COLO668 (cell line): ENCODE data around the gene P2RY11.

Source experiments
- DNase-seq: peaks from one replicate; lab custom pipeline; 2025; ENCODE audit not compliant: unreplicated experiment; lab: John Stamatoyannopoulos, UW

The P2RY11 gene

GRCh38 chr19:10112895-10113591, 1.6 kb downstream of the P2RY11 start:
- peak; percentile 52 for DNase-seq

GRCh38 chr19:10113592-10113963, 2.1 kb downstream of the P2RY11 start:
- DNase-seq: peak; percentile 35

GRCh38 chr19:10113964-10114650, 2.6 kb downstream of the P2RY11 start:
- DNase-seq: no peak

GRCh38 chr19:10114651-10115391, 3.3 kb downstream of the P2RY11 start:
- no peak for DNase-seq

- DNase-seq: no peak
These were observed 4.0 kb downstream of the P2RY11 start for GRCh38 chr19:10115392-10116084.

GRCh38 chr19:10116085-10116865, 4.8 kb downstream of the P2RY11 start:
- no peak for DNase-seq

- DNase-seq: no peak
These were observed 5.5 kb downstream of the P2RY11 start for GRCh38 chr19:10116866-10117616.

- no peak for DNase-seq
These were observed 7.5 kb downstream of the P2RY11 start for GRCh38 chr19:10118960-10119359.

- DNase-seq: no peak
These were observed 9.2 kb downstream of the P2RY11 start for GRCh38 chr19:10120538-10121189.

- no peak for DNase-seq
These were observed 10.6 kb downstream of the P2RY11 start for GRCh38 chr19:10122045-10122444.

- no peak for DNase-seq
These were observed 12.9 kb downstream of the P2RY11 start for GRCh38 chr19:10124429-10124828.

GRCh38 chr19:10126213-10126639, 14.7 kb downstream of the P2RY11 start:
- no peak for DNase-seq

GRCh38 chr19:10132905-10133304, 21.4 kb downstream of the P2RY11 start:
- DNase-seq: no peak

GRCh38 chr19:10133596-10133995, 22.1 kb downstream of the P2RY11 start:
- no peak for DNase-seq

GRCh38 chr19:10134040-10134439, 22.5 kb downstream of the P2RY11 start:
- no peak for DNase-seq

GRCh38 chr19:10135551-10136334, 24.2 kb downstream of the P2RY11 start:
- no peak for DNase-seq

GRCh38 chr19:10136936-10137335, 25.4 kb downstream of the P2RY11 start:
- no peak for DNase-seq
